Activated CD8-positive, alpha-beta memory T cell treated with anti-CD3 and anti-CD28 coated beads, Interleukin-2, amount 50 U/mL, for 4 hours (primary cell): ENCODE measurements around the gene CPNE4.
"Not testable (repeated sequence)": the region's sequence is repeated elsewhere in the genome, so short reads cannot be mapped to it uniquely, and the experiment has no call there.

Experiments used
- DNase-seq: peaks from one replicate; pipeline ENCODE4 v3.0.0-alpha.2; 2020

The CPNE4 gene

DNA sequence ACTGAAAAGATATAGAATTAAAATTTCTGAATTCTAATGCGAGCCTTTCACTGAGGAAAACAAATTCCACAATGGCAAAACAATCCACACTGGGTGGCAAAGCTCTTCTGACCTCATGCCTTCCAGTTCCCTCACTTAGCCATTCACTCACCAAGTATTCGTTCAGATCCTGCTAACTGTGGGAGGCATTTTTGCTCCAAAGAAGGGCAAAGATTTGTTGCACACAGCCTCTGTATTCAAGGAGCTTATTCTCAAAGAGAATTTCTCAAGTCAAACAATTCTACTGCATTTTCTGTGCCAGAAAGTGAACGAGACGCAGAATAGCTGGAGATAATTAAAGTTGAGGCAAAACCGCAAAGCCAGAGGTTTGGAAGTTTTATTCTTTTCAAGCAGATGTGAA is 77.3 kb downstream of the CPNE4 start:
- DNase-seq = no peak

DNA sequence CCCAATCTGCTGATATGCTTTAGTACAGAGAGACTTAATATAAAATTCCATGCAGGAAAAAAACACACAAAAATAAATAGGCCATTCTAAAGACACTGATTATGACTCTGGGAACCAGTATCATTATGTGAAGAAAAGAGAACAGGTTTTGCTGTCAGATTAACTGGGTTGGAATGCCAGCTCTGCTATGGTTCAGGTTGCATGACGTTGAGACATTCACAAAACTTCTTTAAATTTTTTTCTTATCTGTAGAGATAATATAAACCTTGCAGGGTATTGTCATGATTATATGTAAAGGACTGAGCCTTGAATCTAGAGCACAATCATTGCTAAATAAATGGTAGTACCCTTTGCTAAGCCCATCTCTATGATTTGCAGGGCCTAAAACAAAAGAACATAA is 86.0 kb downstream of the CPNE4 start:
- DNase-seq = no peak

DNA sequence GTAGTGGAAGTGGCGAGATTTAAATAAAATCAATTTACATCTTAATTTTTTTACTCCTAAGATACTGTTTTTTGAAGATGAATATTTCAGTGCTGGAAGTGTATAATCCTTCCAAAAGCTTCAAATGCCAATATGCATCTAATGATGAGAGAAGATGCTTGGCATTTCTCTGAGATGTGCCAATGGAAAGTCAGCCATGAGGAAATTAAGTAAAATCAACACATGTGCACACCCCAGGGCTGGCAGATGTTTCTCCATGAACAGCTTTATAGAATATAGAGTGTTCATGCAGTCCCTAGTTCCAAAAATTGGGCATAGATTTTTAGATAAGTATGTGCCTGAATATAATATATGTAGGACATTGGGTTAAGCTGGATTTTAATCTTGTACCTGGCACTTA is 90.1 kb downstream of the CPNE4 start:
- no peak for DNase-seq

DNA sequence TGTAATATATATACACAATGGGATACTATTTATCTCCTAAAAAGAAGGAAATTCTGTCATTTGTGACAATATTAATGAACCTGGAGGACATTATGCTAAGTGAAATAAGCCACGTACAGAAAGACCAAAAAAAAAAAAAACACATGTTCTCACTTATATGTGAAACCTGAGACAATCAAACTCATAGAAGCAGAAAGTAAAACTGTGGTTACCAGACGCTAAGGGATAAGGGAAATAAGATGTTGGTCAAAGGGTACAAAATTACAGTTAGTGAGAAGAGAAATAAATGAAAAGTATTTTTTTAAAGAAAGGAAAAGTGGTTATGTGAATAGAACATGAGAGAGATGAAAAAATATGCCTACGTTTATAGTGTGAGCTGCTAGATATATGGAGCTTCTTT is 101.1 kb downstream of the CPNE4 start:
- DNase-seq = no peak

DNA sequence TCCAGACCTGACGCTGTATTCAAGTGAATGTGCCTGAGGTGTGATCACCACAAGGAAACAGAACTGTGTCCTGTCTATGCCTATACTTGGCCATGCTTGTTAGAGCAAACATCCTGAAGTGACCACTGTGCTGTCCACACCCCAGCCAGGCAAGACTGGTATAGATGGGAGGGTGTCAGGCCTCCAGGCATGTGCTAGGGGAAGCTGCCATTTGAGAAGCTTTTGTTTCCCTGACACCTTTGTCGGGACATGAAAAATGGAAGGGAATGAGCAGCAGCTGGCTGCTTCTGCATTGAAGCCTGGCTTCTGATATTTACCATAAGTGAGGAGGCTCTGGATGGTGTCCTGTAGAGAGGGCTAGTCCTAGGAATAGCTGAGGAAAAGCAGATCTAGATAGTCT is 106.2 kb downstream of the CPNE4 start:
- DNase-seq = no peak

DNA sequence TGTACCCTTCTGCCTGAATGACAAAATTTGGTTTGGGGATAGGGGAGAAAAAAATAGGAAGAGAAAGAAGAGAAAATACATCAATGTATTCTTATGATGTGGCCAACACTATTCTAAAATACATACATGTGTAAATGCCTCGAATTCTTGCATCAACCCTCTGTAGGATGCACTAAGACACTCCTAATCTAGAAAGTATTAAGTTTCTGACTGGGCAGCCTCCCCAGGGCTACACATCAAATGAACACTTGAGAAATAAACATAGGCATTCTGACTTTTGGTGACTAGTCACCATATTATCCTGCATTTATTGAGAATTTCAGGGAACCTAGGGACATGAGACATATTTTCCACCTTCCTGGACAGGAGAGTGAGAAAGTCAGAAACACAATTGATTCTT is 109.2 kb downstream of the CPNE4 start:
- no peak for DNase-seq

DNA sequence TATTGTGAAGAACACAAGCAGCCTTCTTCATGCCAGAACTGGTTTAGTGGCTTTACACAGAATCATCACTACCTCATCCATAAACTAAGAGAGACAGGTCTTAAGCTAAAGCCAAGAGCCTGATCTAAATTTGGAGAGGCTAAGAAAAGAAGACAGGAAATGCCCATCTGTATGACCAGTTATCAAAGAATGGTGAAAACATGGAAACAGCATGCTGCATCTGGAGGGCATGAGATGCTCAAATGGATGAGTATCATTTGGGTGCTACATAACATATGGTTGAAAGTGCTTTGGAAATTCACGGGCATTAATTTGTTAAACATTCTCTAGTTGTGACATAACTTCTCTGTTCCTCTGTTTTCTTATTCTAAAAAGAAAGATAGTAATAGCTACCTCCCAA is 112.5 kb downstream of the CPNE4 start:
- no peak for DNase-seq

DNA sequence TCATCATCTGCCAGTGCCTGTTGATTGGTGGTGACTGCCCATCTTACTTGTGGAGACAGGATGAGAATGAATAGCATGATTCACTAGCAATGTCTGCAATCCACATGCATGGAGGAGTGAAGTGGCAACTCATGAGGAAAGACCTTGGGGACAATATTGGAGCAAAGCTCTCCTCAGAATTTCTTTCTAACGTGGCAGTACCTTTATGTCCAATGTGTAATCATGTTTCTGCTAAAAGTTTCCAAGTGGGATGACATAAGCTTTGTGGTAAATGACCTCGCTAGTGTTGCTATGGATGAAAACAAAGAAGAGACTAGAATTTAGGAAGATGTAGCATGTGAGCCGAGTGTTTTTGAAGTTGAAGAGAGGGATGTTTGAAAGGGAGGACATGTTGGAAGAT is 117.8 kb downstream of the CPNE4 start:
- no peak for DNase-seq

DNA sequence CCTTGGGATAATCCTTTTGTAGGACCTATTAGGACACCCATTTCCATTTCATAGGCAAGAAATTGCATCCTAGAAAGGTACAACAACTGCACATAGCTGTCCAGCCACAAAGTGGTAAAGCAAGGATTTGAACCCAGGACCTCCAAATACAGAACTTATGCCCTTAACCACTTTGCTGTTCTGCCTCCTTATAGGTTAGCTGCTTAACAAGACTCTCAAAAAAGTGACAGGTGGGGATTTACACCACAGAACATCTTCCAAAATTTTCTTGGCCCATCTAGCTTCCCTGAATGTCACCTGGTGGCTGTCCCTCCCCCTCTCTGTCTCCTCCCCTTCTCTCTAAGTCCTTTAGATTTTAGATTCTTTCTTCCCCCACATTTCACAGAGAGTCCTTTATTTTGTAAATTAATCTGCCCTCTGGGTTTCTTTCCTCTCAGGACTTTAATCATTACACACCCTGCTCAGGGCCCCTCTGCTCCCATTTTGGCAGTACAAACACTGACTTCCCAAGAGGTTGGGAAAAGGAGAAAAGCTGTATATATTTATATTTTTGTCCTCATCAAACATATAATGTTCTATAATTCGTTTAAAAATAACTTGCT is 120.6 kb downstream of the CPNE4 start:
- no peak for DNase-seq

DNA sequence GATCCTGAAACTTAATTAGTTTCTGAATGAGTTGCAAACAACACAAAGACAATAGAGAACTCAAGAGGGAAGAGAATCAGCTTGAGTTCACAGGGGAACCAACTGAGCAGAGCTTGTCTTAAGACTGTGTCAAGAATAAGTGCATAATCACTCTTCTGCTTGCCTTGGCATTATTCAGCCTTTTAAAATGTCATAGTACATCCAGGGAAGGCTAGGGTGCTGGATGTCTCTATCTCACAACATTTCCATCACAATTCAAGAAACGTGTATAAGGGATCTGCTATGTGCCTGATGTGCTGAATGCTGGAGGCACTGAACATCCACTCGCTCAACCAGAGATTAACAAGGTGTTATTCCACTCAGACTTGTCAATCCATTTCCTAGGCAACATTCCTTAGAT is 122.6 kb downstream of the CPNE4 start:
- no peak for DNase-seq

DNA sequence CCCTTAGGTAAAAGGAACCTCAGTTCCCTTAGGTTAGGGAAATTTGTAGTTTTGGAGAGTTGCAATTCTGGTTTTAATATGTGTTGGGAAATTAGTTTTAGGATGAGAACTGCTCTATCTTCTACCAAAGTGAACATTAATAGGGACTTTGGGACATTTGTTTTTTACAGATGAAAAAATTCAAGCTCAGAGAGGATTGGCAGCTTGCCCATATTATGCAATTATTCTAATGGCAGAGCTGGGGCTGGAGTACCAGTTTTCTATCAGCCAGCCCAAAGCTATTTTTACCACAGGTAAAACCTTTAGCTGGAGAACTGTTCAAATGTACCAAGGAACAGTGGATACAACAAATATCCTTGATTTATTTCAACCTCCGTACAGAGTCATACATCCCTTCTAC is 127.0 kb downstream of the CPNE4 start:
- DNase-seq = no peak

DNA sequence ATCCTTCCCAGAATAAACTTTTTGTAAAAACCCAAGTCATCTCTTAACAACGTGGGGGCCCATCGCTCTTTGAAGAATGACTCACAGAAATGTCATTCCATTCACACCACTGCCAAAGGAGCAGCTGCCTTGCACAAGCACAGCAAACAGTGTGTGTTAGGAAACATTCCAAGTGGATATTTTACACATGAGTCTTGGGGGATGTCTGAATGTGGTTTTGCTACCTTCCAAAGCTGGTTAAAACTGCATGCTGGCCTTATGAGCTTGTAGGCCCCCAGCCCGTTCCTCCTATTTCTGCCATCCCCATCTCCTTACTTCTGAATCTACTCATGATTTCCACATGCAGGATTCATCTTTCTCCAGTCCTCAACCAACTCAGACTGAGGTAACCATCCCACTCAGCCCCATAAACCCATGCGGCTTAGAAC is 130.8 kb downstream of the CPNE4 start:
- no peak for DNase-seq

DNA sequence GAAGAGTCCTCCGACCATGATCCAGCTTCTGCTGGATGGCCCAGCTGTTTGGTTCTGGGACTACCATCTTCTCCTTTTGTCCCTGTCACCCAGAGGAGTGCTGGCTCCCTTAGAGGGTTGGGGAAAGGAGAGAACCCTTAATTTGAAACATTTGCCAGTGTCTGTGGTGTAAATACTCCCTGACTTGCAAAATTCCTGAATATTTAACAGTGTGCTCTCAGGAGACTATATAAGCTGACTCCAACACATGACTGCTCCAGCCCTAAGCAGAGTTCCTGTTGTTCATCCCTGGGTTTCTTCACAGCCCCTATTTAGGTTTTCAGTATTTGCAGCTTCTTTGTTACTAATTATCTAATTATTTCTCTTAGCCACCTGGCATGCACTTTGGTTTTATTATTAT is 133.1 kb downstream of the CPNE4 start:
- no peak for DNase-seq

DNA sequence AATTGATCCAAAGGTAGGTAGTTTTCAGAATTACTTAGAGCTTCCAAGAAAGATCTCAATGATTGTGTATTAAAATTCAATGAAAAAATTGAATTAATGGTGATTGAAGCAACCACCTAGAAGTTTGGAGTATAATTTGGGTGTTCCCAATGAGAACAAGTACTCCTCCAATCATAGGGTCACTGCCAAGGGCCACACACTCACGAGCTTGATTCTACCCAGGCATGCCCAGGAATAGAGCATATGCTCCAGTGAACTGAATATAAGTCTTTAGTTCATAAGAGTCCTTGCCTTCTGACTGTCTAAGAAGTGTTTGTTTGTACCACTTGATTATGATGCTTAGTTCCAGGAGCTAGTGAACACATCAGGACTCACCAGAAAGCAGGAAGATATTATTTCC is 133.9 kb downstream of the CPNE4 start:
- DNase-seq = no peak

DNA sequence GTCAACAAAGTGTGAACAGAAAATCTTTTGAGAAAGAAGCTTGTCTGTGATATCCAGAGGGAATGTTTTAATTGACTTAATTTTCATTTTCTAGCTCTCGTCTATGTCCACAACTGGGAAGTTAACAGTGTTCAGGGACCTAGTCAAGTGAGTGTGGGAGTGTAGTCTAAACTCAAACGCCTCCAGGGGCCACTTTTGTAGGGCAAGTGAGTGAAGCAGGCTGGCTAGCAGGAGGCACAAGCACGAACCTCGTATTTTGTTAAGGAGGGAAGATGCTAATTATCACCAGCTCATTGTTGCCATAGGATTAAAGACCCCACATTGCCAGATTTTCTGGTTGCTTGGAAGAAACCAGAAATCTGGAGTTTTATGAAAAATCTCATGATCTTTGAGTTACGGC is 135.8 kb downstream of the CPNE4 start:
- no peak for DNase-seq

DNA sequence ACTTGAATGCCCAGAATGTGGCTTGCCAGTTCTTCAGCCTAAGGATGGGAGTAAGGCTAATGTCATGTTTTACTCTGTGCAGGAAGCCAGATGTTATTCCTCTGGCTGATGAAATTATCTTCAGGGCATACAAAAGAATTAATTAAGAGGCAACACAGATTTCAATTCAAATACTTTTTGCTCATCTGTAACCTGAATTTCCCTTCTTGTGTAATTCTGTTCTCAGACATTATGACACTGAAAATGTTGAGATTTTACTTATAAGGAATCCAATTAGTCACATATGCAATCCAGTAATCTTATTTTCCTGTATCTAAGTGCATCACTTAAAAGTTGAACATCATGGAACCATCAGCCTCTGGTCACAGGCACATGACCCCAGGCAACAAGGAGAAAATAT is 136.5 kb downstream of the CPNE4 start:
- DNase-seq = no peak

DNA sequence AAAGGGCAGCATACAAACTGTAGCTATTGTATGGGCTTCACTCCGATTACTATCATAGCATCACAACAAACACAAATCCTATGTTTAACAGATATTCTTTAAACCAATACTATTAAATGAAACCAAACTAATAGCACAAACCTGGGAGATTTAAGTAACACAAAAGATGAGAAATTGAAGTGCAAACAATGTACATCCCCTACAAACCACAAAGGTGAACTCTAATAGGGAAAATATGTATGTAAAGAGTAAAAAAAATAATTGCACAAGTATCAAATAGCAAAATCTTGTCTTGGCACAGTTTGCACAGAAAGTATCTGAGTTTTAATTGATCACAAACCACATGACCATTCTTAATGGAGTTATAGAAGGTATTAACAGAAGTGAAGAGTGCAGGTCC is 138.5 kb downstream of the CPNE4 start:
- no peak for DNase-seq

DNA sequence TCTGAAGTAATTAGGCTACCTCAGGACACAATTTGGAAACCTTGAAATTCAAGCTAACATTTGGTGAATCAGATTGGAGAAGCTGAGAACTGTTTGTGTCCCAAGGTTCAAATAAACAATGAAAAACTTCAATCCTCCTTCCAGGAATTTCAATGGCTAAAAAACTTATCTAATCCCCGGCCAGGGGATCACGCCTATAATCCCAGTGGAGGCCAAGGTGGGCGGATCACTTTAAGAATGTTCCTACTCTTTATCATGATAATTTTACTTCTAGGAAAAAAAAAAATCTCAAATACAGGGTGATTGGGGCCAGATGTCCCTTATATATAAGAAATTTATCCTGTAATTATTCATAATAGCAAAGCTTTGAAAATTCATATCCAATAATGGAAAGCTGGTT is 139.0 kb downstream of the CPNE4 start:
- no peak for DNase-seq

DNA sequence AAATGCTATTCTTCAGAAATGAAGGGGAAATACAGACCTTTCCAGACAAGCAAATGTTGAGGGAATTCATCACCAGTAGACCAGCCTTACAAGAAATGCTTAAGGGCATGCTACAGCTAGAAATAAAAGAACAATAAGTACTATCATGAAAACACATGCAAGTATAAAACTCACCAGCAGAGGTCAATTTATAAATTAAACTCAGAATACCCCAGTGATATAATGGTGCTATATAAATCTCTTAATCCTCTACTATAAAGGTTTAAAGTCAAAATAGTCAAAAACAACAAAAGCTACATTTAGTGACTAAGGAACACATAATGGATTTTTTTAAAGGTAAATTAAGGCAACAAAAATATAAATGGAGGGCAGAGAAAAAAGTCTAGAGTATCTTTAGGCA is 142.5 kb downstream of the CPNE4 start:
- DNase-seq = no peak

DNA sequence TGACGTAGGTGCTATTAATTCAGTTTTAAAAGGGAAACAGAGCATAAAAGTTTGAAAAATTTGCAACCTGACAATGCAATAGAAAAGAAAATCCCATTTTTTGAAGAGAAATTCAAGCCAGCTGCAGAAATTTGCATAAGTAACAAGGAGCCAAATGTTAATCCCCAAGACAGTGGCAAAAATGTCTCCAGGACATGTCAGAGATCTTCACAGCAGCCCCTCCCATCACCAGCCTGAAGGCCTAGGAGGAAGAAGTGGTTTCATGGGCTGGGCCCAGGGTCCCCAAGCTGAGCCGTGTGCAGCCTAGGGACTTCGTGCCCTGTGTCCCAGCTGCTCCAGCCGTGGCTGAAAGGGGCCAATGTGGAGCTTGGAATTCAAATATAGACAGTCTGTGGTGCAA is 148.9 kb downstream of the CPNE4 start:
- not testable (repeated sequence) for DNase-seq

DNA sequence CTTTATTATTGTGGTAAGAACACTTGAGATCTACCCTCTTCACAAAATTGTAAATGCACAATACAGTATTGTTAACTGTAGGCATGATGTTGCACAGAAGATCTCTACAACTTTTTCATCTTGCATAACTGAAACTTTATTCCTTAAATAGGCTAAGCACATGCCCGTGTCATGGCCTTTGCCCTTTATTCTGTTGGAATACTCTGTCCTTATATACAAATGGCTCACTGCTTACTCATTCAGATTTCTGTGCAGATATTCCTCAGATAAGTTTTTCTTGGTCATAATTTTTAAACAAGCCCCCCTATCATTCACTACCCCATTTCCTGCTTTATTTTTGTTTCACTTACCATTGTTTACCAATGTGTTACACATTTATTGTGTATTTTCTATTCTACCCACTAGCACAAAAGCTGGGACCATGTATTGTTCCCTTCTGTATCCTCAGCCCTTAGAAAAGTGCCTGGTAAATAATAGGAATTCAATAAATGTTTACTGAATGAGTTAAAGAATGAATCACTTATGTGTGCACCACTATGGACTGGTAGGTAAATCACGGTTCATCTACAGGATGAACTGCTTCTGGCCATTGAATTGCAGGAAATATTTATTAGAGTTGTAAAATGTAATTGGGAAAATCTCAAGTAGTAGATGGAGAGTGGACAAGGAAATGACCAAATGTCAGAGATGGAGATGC is 151.0 kb downstream of the CPNE4 start:
- no peak for DNase-seq

DNA sequence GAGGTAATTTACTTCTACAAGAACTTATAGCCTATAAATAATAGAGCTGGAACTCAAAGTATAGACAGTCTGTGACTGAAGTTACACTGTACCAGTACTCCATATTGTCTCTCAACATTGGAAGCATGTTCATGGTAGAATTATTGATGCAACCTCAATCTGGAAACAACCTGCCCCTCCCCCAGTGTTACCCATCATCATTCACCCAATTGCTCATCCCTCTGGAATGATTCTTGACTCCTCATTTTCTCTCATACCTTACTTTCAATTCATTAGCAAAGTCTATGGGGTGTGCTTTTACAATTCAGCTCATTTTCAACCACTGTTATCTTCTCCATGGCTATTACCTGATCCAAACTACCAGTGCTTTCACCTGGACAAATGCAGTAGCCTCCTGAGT is 151.7 kb downstream of the CPNE4 start:
- DNase-seq = no peak

DNA sequence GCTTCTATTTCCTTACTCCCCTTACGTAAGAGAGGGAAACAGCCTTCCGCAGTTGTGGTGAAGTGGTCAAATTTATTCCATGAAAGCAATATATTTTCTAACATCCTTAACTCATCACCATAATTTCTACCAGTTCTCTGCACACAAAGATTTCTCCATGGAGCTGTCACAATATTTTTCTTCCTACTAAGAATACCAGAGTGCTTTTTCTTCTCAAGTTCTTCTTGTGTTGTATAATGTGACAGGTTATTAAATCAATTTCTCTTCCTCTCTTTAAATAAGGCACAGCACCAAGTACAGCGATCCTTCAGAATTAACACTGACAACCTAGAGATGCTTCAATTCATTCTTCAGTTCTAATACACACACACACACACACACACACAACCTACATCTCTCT is 153.0 kb downstream of the CPNE4 start:
- no peak for DNase-seq

DNA sequence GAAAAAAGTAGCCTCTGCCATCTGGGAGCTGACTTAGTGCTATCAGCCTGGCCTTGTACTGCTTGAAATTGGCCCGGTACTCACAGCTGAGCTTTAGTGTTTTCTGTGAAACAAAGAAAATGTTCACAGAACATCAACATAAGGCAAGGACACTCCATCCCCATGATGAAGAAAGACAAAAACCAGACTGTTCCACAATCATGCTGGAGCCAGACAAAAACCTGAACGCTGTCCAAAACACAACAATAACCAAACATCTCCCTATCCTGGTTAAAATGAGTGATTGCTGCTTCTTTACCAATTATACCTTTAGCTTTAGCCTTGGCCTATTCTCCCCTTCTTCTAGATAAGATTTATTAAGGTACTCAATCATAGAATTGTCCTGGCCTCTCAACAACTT is 153.9 kb downstream of the CPNE4 start:
- DNase-seq = no peak

DNA sequence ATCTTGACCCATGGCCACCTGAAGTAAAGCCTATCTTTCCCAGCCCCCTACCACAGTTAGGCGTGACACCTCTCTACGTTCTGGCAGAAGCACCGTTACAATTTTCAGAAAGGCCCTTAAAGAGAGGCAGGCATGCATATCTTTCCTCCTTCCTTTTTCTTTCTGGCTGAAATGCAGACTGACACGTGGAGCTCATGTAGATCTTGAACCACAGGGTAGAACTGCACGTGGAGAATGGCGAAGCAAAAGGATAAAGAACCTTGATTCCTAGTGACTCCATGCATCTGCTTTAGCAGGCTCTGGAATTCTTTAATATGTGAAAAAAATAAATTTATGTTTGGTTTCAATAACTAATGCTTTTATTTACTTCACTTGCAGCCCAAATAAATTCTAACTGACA is 166.6 kb downstream of the CPNE4 start:
- no peak for DNase-seq
